Fibroblast of pulmonary artery (primary cell): ENCODE measurements around the gene ASB11.

Source experiments
- DNase-seq: peaks from one replicate; pipeline ENCODE4 v3.0.0-alpha.2; 2010; ENCODE audit warnings: low read depth
- H3K4me3 ChIP-seq: replicated peaks from 2 replicates; pipeline ENCODE4 v1.5.1; 2011; ENCODE audit warnings: low read depth, mild to moderate bottlenecking, control low read depth, low read length, moderate library complexity
- TF ChIP-seq, protein P1 (sequence below): IDR thresholded peaks from 2 replicates; pipeline ENCODE4 v1.5.1; 2011; ENCODE audit warnings: mild to moderate bottlenecking, control low read depth, low read length, inconsistent platforms; ENCODE audit errors: missing control alignments

The ASB11 gene

DNA sequence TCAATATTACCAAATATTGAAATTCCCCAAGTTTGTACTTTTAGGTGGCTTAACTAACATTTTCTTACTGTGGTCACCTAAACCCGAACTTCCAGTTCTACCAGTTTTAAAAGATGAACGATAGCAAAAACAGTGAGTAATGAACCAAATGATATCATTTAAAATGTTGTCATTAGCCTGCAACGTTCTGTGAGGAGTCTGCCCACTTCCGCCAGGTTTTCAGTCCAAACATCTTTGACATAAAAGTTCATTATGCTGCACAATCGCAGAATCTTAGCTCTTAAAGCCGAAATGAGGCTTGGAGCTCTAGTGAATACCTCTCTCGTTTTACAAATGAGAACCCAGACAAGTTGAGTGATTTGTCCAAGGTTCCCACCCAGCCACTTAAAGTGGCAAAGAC is 19.1 kb upstream of the ASB11 start:
- TF ChIP-seq, protein P1, sequence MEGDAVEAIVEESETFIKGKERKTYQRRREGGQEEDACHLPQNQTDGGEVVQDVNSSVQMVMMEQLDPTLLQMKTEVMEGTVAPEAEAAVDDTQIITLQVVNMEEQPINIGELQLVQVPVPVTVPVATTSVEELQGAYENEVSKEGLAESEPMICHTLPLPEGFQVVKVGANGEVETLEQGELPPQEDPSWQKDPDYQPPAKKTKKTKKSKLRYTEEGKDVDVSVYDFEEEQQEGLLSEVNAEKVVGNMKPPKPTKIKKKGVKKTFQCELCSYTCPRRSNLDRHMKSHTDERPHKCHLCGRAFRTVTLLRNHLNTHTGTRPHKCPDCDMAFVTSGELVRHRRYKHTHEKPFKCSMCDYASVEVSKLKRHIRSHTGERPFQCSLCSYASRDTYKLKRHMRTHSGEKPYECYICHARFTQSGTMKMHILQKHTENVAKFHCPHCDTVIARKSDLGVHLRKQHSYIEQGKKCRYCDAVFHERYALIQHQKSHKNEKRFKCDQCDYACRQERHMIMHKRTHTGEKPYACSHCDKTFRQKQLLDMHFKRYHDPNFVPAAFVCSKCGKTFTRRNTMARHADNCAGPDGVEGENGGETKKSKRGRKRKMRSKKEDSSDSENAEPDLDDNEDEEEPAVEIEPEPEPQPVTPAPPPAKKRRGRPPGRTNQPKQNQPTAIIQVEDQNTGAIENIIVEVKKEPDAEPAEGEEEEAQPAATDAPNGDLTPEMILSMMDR: no peak
- peak; percentile 11 for DNase-seq
- peak overlapping the region; percentile 77 for H3K4me3 ChIP-seq

DNA sequence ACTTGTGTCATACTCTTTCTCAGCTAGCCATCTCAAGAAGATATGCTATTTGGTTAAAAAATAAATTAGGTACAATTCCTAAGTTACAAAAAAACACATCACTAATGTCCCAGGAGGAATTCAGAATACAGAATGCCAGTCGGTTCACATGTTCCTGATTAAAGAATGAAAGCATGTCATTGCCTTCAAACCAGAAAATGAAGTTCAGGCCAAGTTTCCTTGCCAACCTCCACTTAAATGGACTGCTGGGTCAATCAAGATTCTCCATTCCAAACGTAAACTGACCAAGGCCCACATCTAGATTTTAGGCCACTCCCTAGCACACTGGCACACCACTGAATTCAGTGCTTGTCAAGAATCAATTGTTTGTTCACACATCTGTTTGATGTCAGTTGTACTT is 13.4 kb upstream of the ASB11 start:
- H3K4me3 ChIP-seq: no peak overlapping the region
- DNase-seq: no peak
- TF ChIP-seq, protein P1: no peak

DNA sequence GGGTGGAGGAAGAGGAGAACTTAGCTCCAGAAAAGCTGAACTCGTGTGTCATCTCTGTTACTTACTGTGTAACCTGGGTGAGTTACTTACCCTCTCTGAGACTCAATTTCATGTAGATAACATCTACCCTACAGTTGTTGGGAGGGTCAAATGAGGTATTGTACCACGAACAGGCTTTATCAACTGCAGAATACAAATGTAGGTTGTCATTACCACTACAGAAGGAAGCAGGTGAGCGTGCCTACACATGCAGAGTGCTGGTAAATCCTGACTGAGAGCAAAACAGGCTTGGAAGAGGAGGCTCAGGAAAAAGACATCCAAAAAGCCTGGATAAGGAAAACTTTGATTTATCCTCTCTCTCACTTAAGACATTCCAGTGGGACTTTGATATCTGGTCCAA is 12.7 kb upstream of the ASB11 start:
- TF ChIP-seq, protein P1: no peak
- DNase-seq: no peak
- H3K4me3 ChIP-seq: no peak overlapping the region

DNA sequence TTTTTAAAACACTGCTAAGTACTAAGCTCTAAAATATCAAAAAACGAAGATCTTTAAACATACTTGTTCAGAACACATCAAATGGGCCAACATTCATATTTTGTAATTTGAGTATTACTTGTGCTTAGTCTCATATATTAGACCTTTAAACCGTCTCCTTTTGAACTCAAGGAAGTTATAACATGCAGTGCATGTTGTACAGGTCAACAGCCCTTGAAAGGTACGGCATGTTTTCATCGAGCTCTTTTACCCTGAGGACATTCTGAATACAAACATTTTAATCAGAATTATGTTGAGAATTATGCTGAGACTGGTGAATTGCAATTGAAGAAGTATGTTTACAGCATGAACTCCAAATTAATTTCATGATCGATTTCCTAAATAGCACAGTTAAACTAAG is 7.0 kb upstream of the ASB11 start:
- TF ChIP-seq, protein P1: no peak
- no peak for DNase-seq
- no peak overlapping the region for H3K4me3 ChIP-seq

DNA sequence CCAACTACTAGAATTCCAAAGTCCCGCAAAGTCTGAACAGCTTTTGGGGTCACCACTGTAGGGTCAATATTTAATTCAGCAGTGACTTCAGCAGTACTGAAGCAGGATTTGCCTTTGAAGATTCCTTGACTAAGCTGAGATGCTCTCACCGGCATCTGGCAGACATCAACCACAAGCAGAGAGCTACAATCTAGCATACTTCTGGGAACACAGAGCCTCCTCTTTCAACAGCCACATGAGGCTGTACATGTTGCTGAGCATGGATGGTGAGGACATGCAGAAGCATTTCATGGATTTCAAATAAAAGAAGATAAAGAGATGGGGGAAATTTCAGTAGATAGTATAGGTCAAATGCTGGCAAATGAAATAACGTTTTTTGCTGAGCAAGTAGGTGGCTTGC is 6.6 kb upstream of the ASB11 start:
- TF ChIP-seq, protein P1: no peak
- H3K4me3 ChIP-seq: no peak overlapping the region
- DNase-seq: no peak

DNA sequence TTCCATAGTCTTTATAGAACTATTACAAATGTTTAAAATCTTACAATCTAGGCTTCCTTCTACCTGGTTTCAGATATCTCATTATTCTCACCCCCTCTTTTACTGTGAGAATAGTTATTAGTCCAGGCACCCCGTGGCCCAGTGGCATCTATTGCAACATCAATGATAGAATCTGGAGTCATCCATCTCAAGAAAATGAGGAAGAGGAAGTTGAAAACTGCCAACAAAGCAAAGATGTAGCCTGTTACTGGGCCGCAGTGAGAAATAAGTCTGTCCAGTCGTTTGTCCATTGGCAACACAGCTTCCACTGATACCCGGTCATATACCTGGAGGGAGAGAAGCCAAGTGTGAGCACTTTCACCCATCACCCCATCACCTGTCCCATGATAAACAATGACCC is 6.0 kb upstream of the ASB11 start:
- TF ChIP-seq, protein P1: no peak
- no peak for DNase-seq
- no peak overlapping the region for H3K4me3 ChIP-seq

DNA sequence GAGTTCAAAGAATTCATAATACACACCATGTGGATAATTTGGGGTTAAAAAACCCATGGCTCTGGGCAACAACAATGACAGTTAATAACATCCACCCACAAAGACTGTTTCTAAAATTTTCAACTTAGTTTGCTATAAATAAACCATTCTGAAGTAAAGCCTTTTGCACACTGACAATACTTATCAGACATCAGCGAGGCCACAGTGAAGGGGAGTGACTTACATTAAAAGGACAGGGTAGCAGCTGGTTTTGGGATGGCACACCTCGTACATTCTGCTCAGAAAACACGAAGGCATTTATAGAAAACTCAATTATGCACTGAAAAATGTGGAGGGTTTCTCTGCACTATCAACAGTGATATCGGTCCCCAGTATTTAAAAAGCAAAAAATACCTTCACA is 4.9 kb upstream of the ASB11 start:
- no peak for DNase-seq
- H3K4me3 ChIP-seq: no peak overlapping the region
- TF ChIP-seq, protein P1: no peak
